Measurements from ENCODE around the gene KIF4A. TPM values are rescaled to one million over a fixed set of nuclear protein-coding genes. Genes with fewer than 3 reads are reported as not detected.

The KIF4A gene
- total RNA-seq, 2 experiments from 2014 or later = 26.4 to 28.3 TPM

DNA sequence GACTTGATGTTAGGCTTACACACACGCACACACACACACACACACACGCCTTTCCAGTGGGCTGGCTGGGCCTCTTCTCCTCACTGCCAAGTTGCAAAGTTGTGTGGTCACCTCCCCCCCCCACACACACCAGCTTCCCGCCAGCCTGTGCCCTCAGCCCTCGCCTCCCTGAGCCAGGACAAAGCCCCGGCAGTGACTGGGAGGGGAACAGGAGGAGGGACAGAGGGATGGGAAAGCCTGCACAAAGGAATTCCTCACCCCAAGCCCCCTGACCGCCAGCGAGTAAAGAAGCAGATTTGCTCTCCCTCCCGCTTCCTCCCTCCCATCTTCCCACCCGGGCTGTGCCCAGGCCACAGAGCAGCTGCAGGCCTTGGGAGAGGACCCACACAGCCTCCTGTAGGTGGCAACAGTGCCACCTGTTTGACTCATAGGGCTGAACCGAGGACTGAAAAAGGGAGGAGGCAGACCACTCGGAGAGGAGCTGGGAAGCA, 133.0 kb downstream of the KIF4A start, which contains the start of gene GDPD2:
Gene GDPD2, plus strand, starts transcription at position 464 of the 491 bp plus-strand sequence. CDS start 1,671 bp downstream, outside the sequence.
- Mint-ChIP-seq H3K36me3 (no peaks in the 10 kb centered on the region), H3K27me3 (no peaks in the 10 kb centered on the region), H3K9me3 (no peaks in the 10 kb centered on the region), H3K27ac (no peak within 1 kb of the TSS), H3K4me1 (ENCODE audit: low read depth) (no peaks in the 10 kb centered on the region), H3K4me3 (no peak within 1 kb of the TSS)
- intact Hi-C loops (cut with micrococcal nuclease) = no loop called here
- CTCF ChIA-PET = interaction anchor here (0.8 to 3.2 kb wide), 2 partner anchors 9 to 10 kb away, joined by 3 to 11 read pairs; no protein-coding TSS in a partner anchor
- POLR2A ChIA-PET = no interaction called here
- DNase-seq = no peak

DNA sequence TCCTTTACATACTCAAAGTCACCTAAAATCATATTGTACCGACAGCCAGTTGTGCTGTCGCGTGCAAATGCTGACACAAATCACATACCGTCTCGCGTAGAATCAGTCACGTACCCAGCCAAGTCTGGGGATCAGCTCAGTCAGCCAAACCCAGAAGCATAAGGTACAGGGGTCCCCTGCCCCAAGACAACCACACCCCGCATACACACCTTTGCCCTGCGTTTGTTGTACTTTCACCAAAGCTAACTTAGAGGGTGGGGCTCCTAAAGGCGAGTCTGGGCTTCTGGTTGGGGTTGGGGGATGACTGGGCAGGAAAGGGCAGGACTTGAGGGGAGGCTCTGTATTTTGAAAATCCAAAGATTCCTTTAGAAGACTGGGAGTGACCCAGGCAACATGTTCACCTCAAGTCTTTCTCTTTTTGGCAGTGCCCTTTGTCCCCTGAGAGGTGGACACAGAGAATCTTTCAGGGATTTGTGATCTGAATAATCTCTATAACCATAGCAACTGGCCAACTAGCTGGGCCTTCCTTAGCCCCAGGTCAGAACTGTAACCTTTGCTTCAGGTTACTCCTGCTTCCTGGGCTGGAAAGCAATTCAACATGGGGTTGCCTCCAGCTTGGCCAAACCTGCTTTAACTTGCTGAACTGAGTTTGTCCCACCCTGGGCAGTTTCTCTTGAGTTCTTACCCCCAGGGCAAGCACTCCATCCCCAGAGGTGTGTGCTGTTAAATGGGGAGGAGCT, 134.2 kb downstream of the KIF4A start:
- no peaks in the 10 kb centered on the region for H3K27me3 Mint-ChIP-seq
- intact Hi-C loops (cut with micrococcal nuclease) = no loop called here
- H3K27ac Mint-ChIP-seq = no peak overlapping the region
- H3K4me1 Mint-ChIP-seq (ENCODE audit: low read depth) = no peaks in the 10 kb centered on the region
- H3K4me3 Mint-ChIP-seq = no peak overlapping the region
- CTCF ChIA-PET = interaction anchor here (3.2 kb wide), 1 partner anchor 9 kb away, joined by 11 read pairs; no protein-coding TSS in a partner anchor
- no peaks in the 10 kb centered on the region for H3K9me3 Mint-ChIP-seq
- POLR2A ChIA-PET = no interaction called here
- no peaks in the 10 kb centered on the region for H3K36me3 Mint-ChIP-seq
- DNase-seq = no peak

DNA sequence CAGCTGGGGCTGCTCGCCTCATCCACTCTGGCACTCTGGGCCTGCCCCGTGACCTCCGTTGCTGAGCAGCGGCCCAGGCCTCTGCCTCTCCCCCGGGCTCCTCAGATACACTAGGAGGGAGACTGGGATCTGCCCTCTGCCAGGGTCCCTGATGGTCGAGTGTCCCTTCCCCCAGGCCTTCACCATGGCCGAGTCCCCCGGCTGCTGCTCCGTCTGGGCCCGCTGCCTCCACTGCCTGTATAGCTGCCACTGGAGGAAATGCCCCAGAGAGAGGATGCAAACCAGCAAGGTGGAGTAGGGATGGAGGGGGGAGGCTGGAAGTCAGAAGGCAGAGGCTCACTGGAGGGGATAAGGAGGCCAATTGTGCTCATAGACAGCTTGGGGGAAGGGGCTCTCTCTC, 134.9 kb downstream of the KIF4A start:
- ChIA-PET POLR2A (no interaction called here), CTCF (interaction anchor here (3.2 kb wide), 1 partner anchor 9 kb away, joined by 11 read pairs; no protein-coding TSS in a partner anchor)
- H3K4me3 Mint-ChIP-seq = no peak overlapping the region
- H3K27ac Mint-ChIP-seq = no peak overlapping the region
- H3K4me1 Mint-ChIP-seq (ENCODE audit: low read depth) = no peaks in the 10 kb centered on the region
- H3K36me3 Mint-ChIP-seq = no peaks in the 10 kb centered on the region
- intact Hi-C loops (cut with micrococcal nuclease) = no loop called here
- no peak for DNase-seq
- H3K9me3 Mint-ChIP-seq = no peaks in the 10 kb centered on the region
- no peaks in the 10 kb centered on the region for H3K27me3 Mint-ChIP-seq

DNA sequence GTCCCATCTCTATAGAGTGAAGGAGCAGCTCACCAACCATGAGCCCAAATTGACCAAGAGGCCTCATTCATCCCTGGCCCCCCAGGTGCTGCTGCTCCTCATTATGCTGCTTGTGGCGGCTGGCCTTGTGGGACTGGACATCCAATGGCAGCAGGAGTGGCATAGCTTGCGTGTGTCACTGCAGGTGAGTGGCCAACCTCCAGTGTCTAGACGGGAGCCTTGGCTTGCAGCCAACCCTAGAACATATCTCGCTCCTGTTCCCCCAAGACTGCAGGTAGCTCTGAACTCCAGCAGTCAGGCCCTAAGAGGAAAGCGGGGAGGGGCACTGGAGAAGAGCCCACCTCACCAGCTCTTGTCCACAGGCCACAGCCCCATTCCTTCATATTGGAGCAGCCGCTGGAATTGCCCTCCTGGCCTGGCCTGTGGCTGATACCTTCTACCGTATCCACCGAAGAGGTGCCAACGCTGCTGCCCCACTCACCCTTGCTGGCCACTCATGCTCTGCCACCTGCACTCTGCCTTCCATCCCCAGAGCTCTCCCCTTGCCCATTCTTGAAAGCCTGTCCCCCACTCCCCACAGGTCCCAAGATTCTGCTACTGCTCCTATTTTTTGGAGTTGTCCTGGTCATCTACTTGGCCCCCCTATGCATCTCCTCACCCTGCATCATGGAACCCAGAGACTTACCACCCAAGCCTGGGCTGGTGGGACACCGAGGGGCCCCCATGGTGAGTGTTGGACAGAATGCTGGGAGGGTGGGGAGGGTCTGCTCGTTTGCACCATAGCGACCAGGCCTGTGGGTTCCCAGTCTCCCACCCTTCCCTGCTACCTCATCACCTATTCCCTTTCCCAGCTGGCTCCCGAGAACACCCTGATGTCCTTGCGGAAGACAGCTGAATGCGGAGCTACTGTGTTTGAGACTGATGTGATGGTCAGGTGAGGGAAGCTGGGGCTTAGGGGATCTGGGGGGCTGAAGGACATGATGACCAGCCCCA, 136.7 kb downstream of the KIF4A start:
- POLR2A ChIA-PET = no interaction called here
- no peak for DNase-seq
- Mint-ChIP-seq H3K36me3 (no peaks in the 10 kb centered on the region), H3K27me3 (no peaks in the 10 kb centered on the region), H3K4me1 (ENCODE audit: low read depth) (no peaks in the 10 kb centered on the region), H3K4me3 (no peak overlapping the region), H3K27ac (no peak overlapping the region), H3K9me3 (no peaks in the 10 kb centered on the region)
- CTCF ChIA-PET = no interaction called here
- intact Hi-C loops (cut with micrococcal nuclease) = no loop called here

DNA sequence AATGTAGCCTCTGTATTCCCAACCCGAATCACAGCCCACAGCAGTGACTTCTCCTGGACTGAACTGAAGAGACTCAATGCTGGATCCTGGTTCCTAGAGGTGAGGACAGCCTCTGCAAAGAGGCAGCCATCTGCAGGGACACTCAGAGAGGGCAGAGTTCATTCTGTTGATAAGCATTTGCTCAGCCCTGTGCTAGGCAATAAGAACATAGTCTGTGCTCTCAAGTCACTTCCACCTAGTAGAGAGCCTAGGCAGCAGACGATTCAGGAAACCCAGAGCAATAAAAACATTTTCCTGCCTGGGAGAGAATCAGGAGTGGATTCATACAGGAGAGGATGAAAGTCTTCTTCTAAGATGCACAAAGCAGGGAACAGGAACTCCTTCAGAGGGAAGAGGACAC, 137.5 kb downstream of the KIF4A start:
- Mint-ChIP-seq H3K4me3 (no peak overlapping the region), H3K9me3 (no peaks in the 10 kb centered on the region), H3K36me3 (no peaks in the 10 kb centered on the region), H3K27ac (no peak overlapping the region), H3K4me1 (ENCODE audit: low read depth) (no peaks in the 10 kb centered on the region), H3K27me3 (no peaks in the 10 kb centered on the region)
- ChIA-PET POLR2A (no interaction called here), CTCF (no interaction called here)
- intact Hi-C loops (cut with micrococcal nuclease) = no loop called here
- DNase-seq = no peak

DNA sequence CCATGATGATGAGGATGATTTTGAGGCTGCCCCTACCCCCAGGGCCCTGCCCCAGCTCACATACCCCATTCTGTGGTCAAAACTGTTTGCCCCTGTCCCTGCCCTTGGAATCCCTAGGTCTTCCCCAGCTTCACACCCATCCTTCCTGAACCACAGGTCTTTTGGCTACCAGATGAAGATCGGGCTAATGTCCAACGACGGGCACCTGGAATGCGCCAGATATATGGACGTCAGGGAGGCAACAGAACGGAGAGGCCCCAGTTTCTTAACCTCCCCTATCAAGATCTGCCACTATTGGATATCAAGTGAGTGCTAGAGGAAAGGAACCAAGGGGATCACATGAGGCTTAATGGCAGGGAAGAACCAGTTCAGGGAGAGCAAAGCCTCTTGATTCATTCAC, 139.9 kb downstream of the KIF4A start:
- Mint-ChIP-seq H3K4me1 (ENCODE audit: low read depth) (peaks cover 4% of the 10 kb centered on the region), H3K9me3 (no peaks in the 10 kb centered on the region), H3K27ac (no peak overlapping the region), H3K4me3 (no peak overlapping the region), H3K36me3 (no peaks in the 10 kb centered on the region), H3K27me3 (no peaks in the 10 kb centered on the region)
- intact Hi-C loops (cut with micrococcal nuclease) = no loop called here
- ChIA-PET CTCF (no interaction called here), POLR2A (interaction anchor here (0.6 kb wide), 1 partner anchor 202 kb away, joined by 3 read pairs; no protein-coding TSS in a partner anchor)
- DNase-seq = no peak

DNA sequence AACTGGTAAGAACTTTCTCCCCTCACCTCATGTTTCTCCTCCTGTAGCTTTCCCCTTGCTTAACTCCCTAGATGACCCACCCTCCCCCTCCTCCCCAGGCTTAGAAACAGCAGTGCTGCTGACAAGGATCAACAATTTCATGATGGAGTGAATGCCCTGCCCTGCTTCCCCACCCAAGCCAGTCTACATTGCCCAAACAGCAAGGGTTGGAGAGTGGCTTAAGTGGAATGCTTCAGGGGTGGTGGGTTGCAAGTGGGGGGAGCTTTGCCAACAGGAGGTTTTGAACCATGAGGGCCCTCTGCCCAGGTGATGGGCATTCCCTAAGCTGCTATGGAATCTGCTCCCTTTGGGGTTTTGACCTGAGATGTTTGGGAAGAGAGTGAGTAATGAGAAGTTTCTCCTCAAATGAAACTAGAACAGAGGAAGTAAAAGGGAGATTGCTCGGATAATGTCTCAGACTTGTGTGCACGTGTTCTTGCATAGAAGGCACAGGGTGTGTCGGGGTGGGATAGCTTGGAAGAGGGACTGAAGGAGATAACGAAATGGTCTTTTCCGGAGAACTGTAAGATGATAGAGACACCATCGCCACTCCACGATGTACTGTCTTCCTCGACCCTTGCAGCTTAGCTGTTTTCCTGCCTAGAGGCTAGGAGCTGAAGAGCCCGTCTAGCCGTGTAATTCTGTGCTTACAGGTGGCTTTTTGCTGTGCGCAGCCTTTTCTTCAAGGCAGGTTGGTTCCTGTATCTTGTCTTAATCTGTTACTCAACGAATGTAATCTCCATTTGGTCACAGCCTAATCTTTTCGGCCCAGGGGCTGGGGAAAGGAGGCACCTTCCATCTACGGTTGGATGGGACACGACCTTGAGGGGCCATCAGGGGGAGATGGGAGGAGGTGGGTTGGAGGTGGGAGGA, 143.3 kb downstream of the KIF4A start:
- DNase-seq = no peak
- H3K27ac Mint-ChIP-seq = peak overlapping the region; percentile 45
- CTCF ChIA-PET = interaction anchor here (1.2 to 2.3 kb wide), 3 partner anchors 9 to 237 kb away, joined by 5 to 14 read pairs (median 11); partner anchors contain the start of gene GDPD2
- intact Hi-C loops (cut with micrococcal nuclease) = no loop called here
- peak overlapping the region; percentile 86 for H3K4me3 Mint-ChIP-seq
- POLR2A ChIA-PET = interaction anchor here (0.7 to 1.3 kb wide), 3 partner anchors 23 to 300 kb away, joined by 4 to 5 read pairs (median 5); partner anchors contain the start of genes IGBP1, KIF4A and PDZD11
- H3K4me1 Mint-ChIP-seq (ENCODE audit: low read depth) = peaks cover 7% of the 10 kb centered on the region
- no peaks in the 10 kb centered on the region for H3K9me3 Mint-ChIP-seq
- H3K36me3 Mint-ChIP-seq = no peaks in the 10 kb centered on the region
- peaks cover 2% of the 10 kb centered on the region for H3K27me3 Mint-ChIP-seq

DNA sequence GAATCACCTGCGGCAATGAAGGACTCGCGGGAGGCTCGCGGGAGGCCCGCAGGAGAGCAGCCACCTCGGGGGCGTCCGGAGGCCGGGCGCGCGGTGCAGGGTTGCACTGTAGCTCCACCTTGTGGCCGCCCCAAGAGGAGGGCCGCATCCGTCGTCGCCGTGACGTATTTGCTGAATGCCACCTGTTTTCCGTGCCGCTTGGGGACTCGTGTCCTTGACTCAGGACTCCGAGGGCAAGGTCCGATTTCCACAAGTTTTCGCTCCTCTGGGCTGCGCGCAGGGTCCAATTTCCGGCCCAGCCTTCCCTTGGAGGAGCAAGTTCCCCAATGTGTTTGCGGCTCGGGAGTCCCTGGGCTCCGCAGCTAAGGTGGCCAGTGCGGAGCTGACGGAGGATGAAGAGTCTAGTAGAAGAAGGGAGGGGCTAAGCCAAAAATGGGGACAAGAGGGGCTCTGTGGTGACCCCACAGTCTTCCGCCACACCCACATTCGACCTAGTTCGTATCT, 144.0 kb downstream of the KIF4A start:
- H3K9me3 Mint-ChIP-seq = no peaks in the 10 kb centered on the region
- POLR2A ChIA-PET = interaction anchor here (0.7 to 1.6 kb wide), 4 partner anchors 11 to 300 kb away, joined by 3 to 5 read pairs (median 4); partner anchors contain the start of genes DLG3, IGBP1, KIF4A and PDZD11

DNA sequence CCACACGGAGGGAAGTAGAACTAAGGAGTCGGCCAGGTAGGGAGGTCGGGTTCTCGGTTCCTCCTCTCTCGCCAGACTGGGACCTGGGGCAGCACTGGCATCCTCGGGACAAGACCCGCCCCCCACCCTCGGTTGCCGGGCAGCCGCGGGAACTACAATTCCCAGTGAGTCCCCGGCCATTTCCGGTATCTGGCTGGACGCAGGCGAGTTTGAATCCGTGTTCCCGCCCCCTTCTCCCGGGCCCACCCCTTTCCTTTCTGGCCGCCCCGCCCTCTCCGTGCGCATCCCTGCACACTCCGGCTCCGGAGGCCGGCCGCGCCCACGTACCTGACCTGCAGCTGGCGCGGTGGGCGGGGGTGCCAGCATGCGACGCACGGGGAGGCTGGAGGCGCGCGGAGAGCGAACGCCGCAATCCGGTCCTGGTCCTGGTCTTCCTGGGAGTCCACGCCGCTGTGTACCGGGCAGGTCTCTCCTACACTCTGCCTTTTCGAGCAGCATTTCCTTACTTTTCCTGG, 144.5 kb downstream of the KIF4A start:
- peak; percentile 85 for DNase-seq
- CTCF ChIA-PET = interaction anchor here (0.8 to 2.3 kb wide), 6 partner anchors 11 to 301 kb away, joined by 3 to 14 read pairs (median 8); partner anchors contain the start of genes GDPD2, KIF4A and PDZD11
- intact Hi-C loops (cut with micrococcal nuclease) = loop anchor here (1.0 kb wide), 4 partner anchors 98 to 301 kb away; partner anchors contain the start of genes IGBP1 and KIF4A
- Mint-ChIP-seq H3K27ac (peak overlapping the region; percentile 80), H3K4me3 (peak overlapping the region; percentile 86), H3K4me1 (ENCODE audit: low read depth) (peaks cover 9% of the 10 kb centered on the region), H3K27me3 (peaks cover 2% of the 10 kb centered on the region), H3K9me3 (no peaks in the 10 kb centered on the region), H3K36me3 (no peaks in the 10 kb centered on the region)
- POLR2A ChIA-PET = interaction anchor here (0.7 to 1.6 kb wide), 4 partner anchors 10 to 301 kb away, joined by 3 to 5 read pairs (median 4); partner anchors contain the start of genes DLG3, IGBP1, KIF4A and PDZD11

More for the DNA sequence above, 144.0 kb downstream of the KIF4A start:
- no peaks in the 10 kb centered on the region for H3K36me3 Mint-ChIP-seq
- CTCF ChIA-PET = interaction anchor here (0.8 to 2.3 kb wide), 5 partner anchors 10 to 300 kb away, joined by 3 to 14 read pairs (median 5); partner anchors contain the start of genes GDPD2, KIF4A and PDZD11
- H3K27me3 Mint-ChIP-seq = peaks cover 2% of the 10 kb centered on the region
- H3K4me3 Mint-ChIP-seq = peak overlapping the region; percentile 86
- peak overlapping the region; percentile 80 for H3K27ac Mint-ChIP-seq
- intact Hi-C loops (cut with micrococcal nuclease) = loop anchor here (1.0 kb wide), 4 partner anchors 98 to 301 kb away; partner anchors contain the start of genes IGBP1 and KIF4A
- H3K4me1 Mint-ChIP-seq (ENCODE audit: low read depth) = peaks cover 7% of the 10 kb centered on the region
- DNase-seq = peak; percentile 83

DNA sequence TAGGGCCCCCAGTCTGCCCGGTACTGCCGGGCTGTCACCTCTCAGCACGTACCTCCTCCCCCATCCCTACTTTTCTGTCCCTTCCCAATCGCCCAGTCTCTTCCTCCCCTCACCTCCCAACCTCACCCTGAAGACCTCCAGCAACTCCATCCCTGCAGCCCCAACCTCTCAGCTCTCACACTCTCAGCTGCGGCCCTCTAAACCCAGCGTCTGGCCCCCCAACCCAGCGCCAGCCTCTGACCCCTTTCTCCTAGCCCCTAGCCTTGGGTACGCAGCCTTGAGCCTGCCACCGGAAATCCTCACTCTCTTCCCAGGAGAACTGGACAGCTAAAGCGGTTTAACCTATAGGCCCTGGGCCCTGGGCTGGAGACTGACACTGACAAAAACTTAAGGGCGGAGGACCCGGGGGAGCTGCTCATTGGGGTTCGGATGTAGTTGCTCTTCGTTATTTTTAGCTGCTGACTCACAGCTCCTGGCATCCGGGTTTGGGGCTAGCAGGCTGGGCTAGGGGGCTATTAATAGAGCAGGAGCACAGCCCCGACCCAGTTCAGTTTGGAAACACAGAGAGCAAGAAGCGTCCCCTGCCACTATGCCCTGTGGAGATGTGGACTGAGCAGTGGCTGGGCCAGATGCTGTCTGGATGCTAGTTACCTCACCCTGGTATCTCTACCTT, 145.1 kb downstream of the KIF4A start:
- ChIA-PET CTCF (interaction anchor here (1.2 to 1.7 kb wide), 3 partner anchors 17 to 145 kb away, joined by 3 to 11 read pairs (median 5); partner anchors contain the start of genes KIF4A and PDZD11), POLR2A (interaction anchor here (1.6 kb wide), 1 partner anchor 9 kb away, joined by 3 read pairs; the partner anchor contains the start of gene DLG3)
- Mint-ChIP-seq H3K36me3 (no peaks in the 10 kb centered on the region), H3K27ac (no peak overlapping the region), H3K4me3 (peak overlapping the region; percentile 69), H3K9me3 (no peaks in the 10 kb centered on the region), H3K4me1 (ENCODE audit: low read depth) (peaks cover 9% of the 10 kb centered on the region), H3K27me3 (peaks cover 2% of the 10 kb centered on the region)
- DNase-seq = no peak
- intact Hi-C loops (cut with micrococcal nuclease) = loop anchor here (1.0 kb wide), 4 partner anchors 99 to 302 kb away; partner anchors contain the start of genes IGBP1 and KIF4A
